DMS 273 (cell line): ENCODE measurements around the gene GRAMD1B.
A peak's percentile ranks its signal among the peaks of the same experiment; 100 is the strongest.
"Not testable (repeated sequence)": the region's sequence is repeated elsewhere in the genome, so short reads cannot be mapped to it uniquely, and the experiment has no call there.

Experiments used
- DNase-seq: peaks from one replicate; lab custom pipeline; 2025; ENCODE audit not compliant: unreplicated experiment; lab: John Stamatoyannopoulos, UW

Gene GRAMD1B

GRCh38 chr11:123505546-123506299 is 75.7 kb downstream of the GRAMD1B start:
- DNase-seq, result peak; percentile 10

GRCh38 chr11:123507043-123507442 is 77.0 kb downstream of the GRAMD1B start:
- DNase-seq, result no peak

- DNase-seq, result peak; percentile 7
Observed at GRCh38 chr11:123509737-123510578, 79.9 kb downstream of the GRAMD1B start.

GRCh38 chr11:123510579-123510905 is 80.5 kb downstream of the GRAMD1B start:
- DNase-seq, result no peak

GRCh38 chr11:123511037-123511870 is 81.2 kb downstream of the GRAMD1B start:
- DNase-seq, result peak; percentile 94

GRCh38 chr11:123513309-123513708 is 83.2 kb downstream of the GRAMD1B start:
- not testable (repeated sequence) for DNase-seq

- DNase-seq, result no peak
Observed at GRCh38 chr11:123516238-123516637, 86.2 kb downstream of the GRAMD1B start.

GRCh38 chr11:123517559-123518364 is 87.7 kb downstream of the GRAMD1B start:
- DNase-seq, result no peak

GRCh38 chr11:123518496-123519054 is 88.5 kb downstream of the GRAMD1B start:
- DNase-seq, result no peak

- DNase-seq, result peak; percentile 23
Observed at GRCh38 chr11:123519055-123519796, 89.2 kb downstream of the GRAMD1B start.

GRCh38 chr11:123519797-123520193 is 89.7 kb downstream of the GRAMD1B start:
- DNase-seq, result no peak

- not testable (repeated sequence) for DNase-seq
Observed at GRCh38 chr11:123520476-123520875, 90.4 kb downstream of the GRAMD1B start.

GRCh38 chr11:123521001-123521400 is 90.9 kb downstream of the GRAMD1B start:
- DNase-seq, result no peak

GRCh38 chr11:123521930-123522329 is 91.9 kb downstream of the GRAMD1B start:
- DNase-seq, result no peak

GRCh38 chr11:123523539-123523938 is 93.5 kb downstream of the GRAMD1B start:
- no peak for DNase-seq

GRCh38 chr11:123525097-123525496 is 95.0 kb downstream of the GRAMD1B start:
- DNase-seq, result no peak

GRCh38 chr11:123525511-123525918 is 95.4 kb downstream of the GRAMD1B start:
- DNase-seq, result no peak

- no peak for DNase-seq
Observed at GRCh38 chr11:123526027-123526805, 96.1 kb downstream of the GRAMD1B start.

- no peak for DNase-seq
Observed at GRCh38 chr11:123526918-123527317, 96.8 kb downstream of the GRAMD1B start.
